SK-N-SH (cell line): ENCODE results near the gene WDR90. TPM values are rescaled to one million over a fixed set of nuclear protein-coding genes. Genes with fewer than 3 reads are reported as not detected.
A peak's percentile ranks its signal among the peaks of the same experiment; 100 is the strongest.

Experiments
- CTCF ChIA-PET: fragments of 300-600, 350-600 bp; formaldehyde crosslinking; extraction: SDS; loops from one replicate; lab custom pipeline; 2021; lab: Yijun Ruan, JAX
- POLR2A ChIA-PET: fragments of 350-600 bp; sonication (Branson Sonifier 250); formaldehyde crosslinking; extraction: SDS; loops from one replicate; lab custom pipeline; 2020; ENCODE audit warnings: antibody characterized with exemption, inconsistent platforms; lab: Yijun Ruan, JAX
- DNase-seq: peaks from one replicate; pipeline ENCODE4 v3.0.0; 2012
- H2AFZ ChIP-seq: fragments of 200-600 bp; sonication (generic); 2 replicates; pipeline ENCODE4 v1.8.1; 2016; ENCODE audit warnings: antibody characterized with exemption, mild to moderate bottlenecking, low read depth
- H3F3A ChIP-seq: fragments of 200-600 bp; sonication (generic); replicated peaks from 2 replicates; pipeline ENCODE3; 2016; ENCODE audit warnings: antibody characterized with exemption, mild to moderate bottlenecking; ENCODE audit not compliant: insufficient read depth
- H3K27ac ChIP-seq, 2 experiments: fragments of 200-500 bp in 1 of 2; fragments of 200-600 bp in 1 of 2; sonication (Bioruptor generic) in 1 of 2; sonication (generic), shearing (Covaris generic) in 1 of 2; 2 replicates each; pipeline versions ENCODE4 v1.5.1 to v1.6.1; 2014 to 2016; ENCODE audit warnings: low read depth in 2 of 2, inconsistent platforms in 1 of 2, low read length in 1 of 2, mild to moderate bottlenecking in 1 of 2, mixed read lengths in 1 of 2
- H3K27me3 ChIP-seq: fragments of 200-600 bp; sonication (generic), shearing (Covaris generic); 2 replicates; pipeline ENCODE4 v1.6.1; 2016; ENCODE audit warnings: mixed run types; ENCODE audit not compliant: insufficient read depth
- H3K36me3 ChIP-seq, 2 experiments: fragments of 200-500 bp in 1 of 2; fragments of 200-600 bp in 1 of 2; sonication (Bioruptor generic) in 1 of 2; sonication (generic) in 1 of 2; replicated peaks in 1 of 2; 2 replicates each; pipeline versions ENCODE3 to v1.5.1; 2014 to 2016; ENCODE audit warnings: low read length in 1 of 2, mild to moderate bottlenecking in 1 of 2; ENCODE audit not compliant: insufficient read depth in 2 of 2, control insufficient read depth in 1 of 2
- H3K4me1 ChIP-seq, 2 experiments: fragments of 200-500 bp in 1 of 2; fragments of 200-600 bp in 1 of 2; sonication (Bioruptor generic) in 1 of 2; sonication (generic), shearing (Covaris generic) in 1 of 2; 2 replicates each; pipeline versions ENCODE4 v1.5.1 to v1.6.1; 2014 to 2016; ENCODE audit warnings: low read depth in 1 of 2, low read length in 1 of 2, mixed run types in 1 of 2; ENCODE audit not compliant: insufficient read depth in 2 of 2, control insufficient read depth in 1 of 2
- H3K4me2 ChIP-seq: fragments of 200-600 bp; sonication (generic), shearing (Covaris generic); 2 replicates; pipeline ENCODE4 v1.6.1; 2017; ENCODE audit warnings: mixed run types
- H3K4me3 ChIP-seq, 2 experiments: fragments of 200-500 bp in 1 of 2; fragments of 200-600 bp in 1 of 2; sonication (Bioruptor generic) in 1 of 2; sonication (generic), shearing (Covaris generic) in 1 of 2; 2 replicates each; pipeline versions ENCODE4 v1.5.1 to v1.8.1; 2014 to 2016; ENCODE audit warnings: low read depth in 2 of 2, inconsistent platforms in 1 of 2, low read length in 1 of 2, mild to moderate bottlenecking in 1 of 2, mixed read lengths in 1 of 2, moderate library complexity in 1 of 2
- H3K79me2 ChIP-seq: fragments of 200-600 bp; sonication (generic); 2 replicates; pipeline ENCODE4 v1.8.1; 2017; ENCODE audit warnings: mild to moderate bottlenecking; ENCODE audit not compliant: insufficient read depth
- H3K9ac ChIP-seq: fragments of 200-600 bp; sonication (generic); 2 replicates; pipeline ENCODE4 v1.6.1; 2017; ENCODE audit warnings: mixed run types
- H3K9me2 ChIP-seq: fragments of 200-600 bp; sonication (generic); 2 replicates; pipeline ENCODE4 v1.6.1; 2017; ENCODE audit warnings: mixed run types
- H3K9me3 ChIP-seq: fragments of 200-600 bp; sonication (generic); 2 replicates; pipeline ENCODE4 v1.6.1; 2017; ENCODE audit warnings: mixed run types, mild to moderate bottlenecking, moderate library complexity
- H4K20me1 ChIP-seq: fragments of 200-600 bp; sonication (generic); 2 replicates; pipeline ENCODE4 v1.6.1; 2017; ENCODE audit warnings: mild to moderate bottlenecking, mixed run types; ENCODE audit not compliant: insufficient read depth
- FOSL2 ChIP-seq: IDR thresholded peaks from 2 replicates; pipeline ENCODE4 v1.4.0; 2012; ENCODE audit warnings: low read depth, mild to moderate bottlenecking, moderate library complexity, borderline replicate concordance
- MEF2A ChIP-seq: IDR thresholded peaks from 2 replicates; pipeline ENCODE4 v1.4.0; 2012; ENCODE audit warnings: low read depth, borderline replicate concordance
- NFIC ChIP-seq: IDR thresholded peaks from 2 replicates; pipeline ENCODE4 v1.4.0; 2012; ENCODE audit warnings: borderline replicate concordance
- RAD21 ChIP-seq: IDR thresholded peaks from 2 replicates; pipeline ENCODE4 v1.6.1; 2012; ENCODE audit warnings: mild to moderate bottlenecking, low read length
- RFX5 ChIP-seq: IDR thresholded peaks from 2 replicates; pipeline ENCODE4 v1.6.1; 2012; ENCODE audit warnings: mild to moderate bottlenecking, improper control_type of control experiment, low read length
- SIN3A ChIP-seq: IDR thresholded peaks from 2 replicates; pipeline ENCODE4 v1.6.1; 2012; ENCODE audit warnings: low read depth, mild to moderate bottlenecking, low read length, moderate library complexity, borderline replicate concordance
- TAF1 ChIP-seq: IDR thresholded peaks from 2 replicates; pipeline ENCODE4 v1.6.1; 2012; ENCODE audit warnings: low read depth, mild to moderate bottlenecking, low read length, moderate library complexity, borderline replicate concordance
- TCF12 ChIP-seq: IDR thresholded peaks from 2 replicates; pipeline ENCODE4 v1.4.0; 2012
- TEAD4 ChIP-seq: IDR thresholded peaks from 2 replicates; pipeline ENCODE4 v1.4.0; 2012; ENCODE audit warnings: mild to moderate bottlenecking, borderline replicate concordance; ENCODE audit not compliant: insufficient read depth
- YY1 ChIP-seq: IDR thresholded peaks from 2 replicates; pipeline ENCODE4 v1.4.0; 2012; ENCODE audit warnings: low read depth, mild to moderate bottlenecking
- WGBS: methylation state at CpG from one replicate; pipeline ENCODE4 v1.1.6; 2017; ENCODE audit warnings: low lambda C conversion rate; 5-methylcytosine and 5-hydroxymethylcytosine counted together
- polyA plus RNA-seq, 3 experiments: library from polyadenylated mRNA; depleted of rRNA; stranded (reverse); fragments of >200 nt; gene quantifications; 2 replicates each; pipeline ENCODE4 v1.2.3, GENCODE V29; 2012
- TF ChIP-seq, protein P1 (sequence below): IDR thresholded peaks from 2 replicates; pipeline ENCODE4 v1.6.1; 2012; ENCODE audit warnings: mild to moderate bottlenecking, low read depth, low read length, moderate library complexity
- TF ChIP-seq, protein P2 (sequence below): IDR thresholded peaks from 2 replicates; pipeline ENCODE4; 2012

WDR90 gene
- polyA plus RNA-seq, 1 of the 3 experiments (the other 2 are of a cell fraction), result 32.0 TPM

DNA sequence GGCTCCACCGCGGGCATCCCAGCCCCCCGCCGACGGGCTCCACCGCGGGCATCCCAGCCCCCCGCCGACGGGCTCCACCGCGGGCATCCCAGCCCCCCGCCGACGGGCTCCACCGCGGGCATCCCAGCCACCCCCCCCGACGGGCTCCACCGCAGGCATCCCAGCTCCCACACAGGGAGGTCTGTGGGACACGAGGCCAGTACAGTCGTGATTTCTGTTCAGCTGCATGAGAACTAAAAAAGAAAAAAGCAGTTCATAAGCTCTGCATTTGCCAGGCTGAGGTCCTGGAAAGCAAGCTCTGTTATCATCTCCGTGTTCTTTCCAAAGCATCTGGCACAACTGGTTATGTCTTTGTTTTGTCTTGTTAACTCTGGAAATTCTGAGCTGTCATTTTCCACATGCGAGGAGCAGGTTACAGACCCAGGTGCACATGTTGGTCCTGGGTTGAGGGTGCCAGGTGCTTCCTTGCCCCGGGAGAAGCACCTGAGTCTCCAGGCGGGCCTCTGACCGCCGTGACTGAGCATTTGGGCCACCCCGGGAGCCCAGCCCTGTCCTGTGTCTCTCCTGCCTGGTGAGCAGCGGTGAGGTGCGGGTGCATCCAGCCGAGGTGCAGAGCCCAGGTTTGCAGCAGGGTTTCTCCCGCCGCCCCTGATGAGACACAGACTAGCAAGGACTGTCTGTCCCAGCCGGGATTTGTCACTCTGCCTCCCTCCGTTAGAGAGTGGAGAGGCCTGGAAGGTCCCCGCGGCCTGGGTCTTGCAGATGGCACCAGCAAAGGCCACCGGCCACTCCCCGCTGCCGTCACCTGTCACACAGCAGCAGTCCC, 28.3 kb upstream of the WDR90 start:
- POLR2A ChIA-PET, result interaction anchor here (1.1 kb wide), 1 partner anchor 219 kb away, joined by 3 read pairs; the partner anchor contains the start of gene DECR2
- Histone ChIP-seq H3K9ac (no peak overlapping the region), H2AFZ (no peak overlapping the region), H3K9me3 (no peaks in the 10 kb centered on the region), H3K9me2 (no peaks in the 10 kb centered on the region), H3K27ac (no peak overlapping the region), H4K20me1 (peaks cover 10% of the 10 kb centered on the region; the same call in 1 of the 2 replicates), H3K4me1 (peaks cover 0 to 13% of the 10 kb centered on the region in 2 experiments; a peak in 1 of 4 replicates), H3K4me2 (no peak overlapping the region), H3K79me2 (peaks cover 5% of the 10 kb centered on the region; the same call in 1 of the 2 replicates), H3K36me3 (peaks cover 0 to 1% of the 10 kb centered on the region in 2 experiments), H3K4me3 (no peak overlapping the region), H3F3A (peaks cover 5% of the 10 kb centered on the region), H3K27me3 (no peaks in the 10 kb centered on the region)
- 93% methylated on average over 17 of the region's 41 CpGs for WGBS
- CTCF ChIA-PET, result interaction anchor here (2.5 kb wide), 1 partner anchor 20 kb away, joined by 9 read pairs; no protein-coding TSS in a partner anchor
- DNase-seq, result peak; percentile 39
- TF ChIP-seq FOSL2, result no peak
- TF ChIP-seq, protein P1, sequence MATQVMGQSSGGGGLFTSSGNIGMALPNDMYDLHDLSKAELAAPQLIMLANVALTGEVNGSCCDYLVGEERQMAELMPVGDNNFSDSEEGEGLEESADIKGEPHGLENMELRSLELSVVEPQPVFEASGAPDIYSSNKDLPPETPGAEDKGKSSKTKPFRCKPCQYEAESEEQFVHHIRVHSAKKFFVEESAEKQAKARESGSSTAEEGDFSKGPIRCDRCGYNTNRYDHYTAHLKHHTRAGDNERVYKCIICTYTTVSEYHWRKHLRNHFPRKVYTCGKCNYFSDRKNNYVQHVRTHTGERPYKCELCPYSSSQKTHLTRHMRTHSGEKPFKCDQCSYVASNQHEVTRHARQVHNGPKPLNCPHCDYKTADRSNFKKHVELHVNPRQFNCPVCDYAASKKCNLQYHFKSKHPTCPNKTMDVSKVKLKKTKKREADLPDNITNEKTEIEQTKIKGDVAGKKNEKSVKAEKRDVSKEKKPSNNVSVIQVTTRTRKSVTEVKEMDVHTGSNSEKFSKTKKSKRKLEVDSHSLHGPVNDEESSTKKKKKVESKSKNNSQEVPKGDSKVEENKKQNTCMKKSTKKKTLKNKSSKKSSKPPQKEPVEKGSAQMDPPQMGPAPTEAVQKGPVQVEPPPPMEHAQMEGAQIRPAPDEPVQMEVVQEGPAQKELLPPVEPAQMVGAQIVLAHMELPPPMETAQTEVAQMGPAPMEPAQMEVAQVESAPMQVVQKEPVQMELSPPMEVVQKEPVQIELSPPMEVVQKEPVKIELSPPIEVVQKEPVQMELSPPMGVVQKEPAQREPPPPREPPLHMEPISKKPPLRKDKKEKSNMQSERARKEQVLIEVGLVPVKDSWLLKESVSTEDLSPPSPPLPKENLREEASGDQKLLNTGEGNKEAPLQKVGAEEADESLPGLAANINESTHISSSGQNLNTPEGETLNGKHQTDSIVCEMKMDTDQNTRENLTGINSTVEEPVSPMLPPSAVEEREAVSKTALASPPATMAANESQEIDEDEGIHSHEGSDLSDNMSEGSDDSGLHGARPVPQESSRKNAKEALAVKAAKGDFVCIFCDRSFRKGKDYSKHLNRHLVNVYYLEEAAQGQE, result no peak
- TF ChIP-seq NFIC, result no peak
- no peak for TF ChIP-seq TEAD4
- TF ChIP-seq YY1, result no peak
- TF ChIP-seq TCF12, result no peak
- no peak for TF ChIP-seq TAF1
- no peak for TF ChIP-seq SIN3A
- TF ChIP-seq RAD21, result no peak
- TF ChIP-seq RFX5, result no peak
- TF ChIP-seq, protein P2, sequence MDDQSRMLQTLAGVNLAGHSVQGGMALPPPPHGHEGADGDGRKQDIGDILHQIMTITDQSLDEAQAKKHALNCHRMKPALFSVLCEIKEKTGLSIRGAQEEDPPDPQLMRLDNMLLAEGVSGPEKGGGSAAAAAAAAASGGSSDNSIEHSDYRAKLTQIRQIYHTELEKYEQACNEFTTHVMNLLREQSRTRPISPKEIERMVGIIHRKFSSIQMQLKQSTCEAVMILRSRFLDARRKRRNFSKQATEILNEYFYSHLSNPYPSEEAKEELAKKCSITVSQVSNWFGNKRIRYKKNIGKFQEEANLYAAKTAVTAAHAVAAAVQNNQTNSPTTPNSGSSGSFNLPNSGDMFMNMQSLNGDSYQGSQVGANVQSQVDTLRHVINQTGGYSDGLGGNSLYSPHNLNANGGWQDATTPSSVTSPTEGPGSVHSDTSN, result no peak
- TF ChIP-seq MEF2A, result no peak
